ENCODE results near the gene FAM153A. TPM values are rescaled to one million over a fixed set of nuclear protein-coding genes. Genes with fewer than 3 reads are reported as not detected.
"Not testable (repeated sequence)": the region's sequence is repeated elsewhere in the genome, so short reads cannot be mapped to it uniquely, and the experiment has no call there.

Gene FAM153A
- 10 to 100 TPM in 2 of 4 donors, 1 to 10 TPM in 2; 2.1 to 15.7 (median 9.7) TPM for total RNA-seq

DNA sequence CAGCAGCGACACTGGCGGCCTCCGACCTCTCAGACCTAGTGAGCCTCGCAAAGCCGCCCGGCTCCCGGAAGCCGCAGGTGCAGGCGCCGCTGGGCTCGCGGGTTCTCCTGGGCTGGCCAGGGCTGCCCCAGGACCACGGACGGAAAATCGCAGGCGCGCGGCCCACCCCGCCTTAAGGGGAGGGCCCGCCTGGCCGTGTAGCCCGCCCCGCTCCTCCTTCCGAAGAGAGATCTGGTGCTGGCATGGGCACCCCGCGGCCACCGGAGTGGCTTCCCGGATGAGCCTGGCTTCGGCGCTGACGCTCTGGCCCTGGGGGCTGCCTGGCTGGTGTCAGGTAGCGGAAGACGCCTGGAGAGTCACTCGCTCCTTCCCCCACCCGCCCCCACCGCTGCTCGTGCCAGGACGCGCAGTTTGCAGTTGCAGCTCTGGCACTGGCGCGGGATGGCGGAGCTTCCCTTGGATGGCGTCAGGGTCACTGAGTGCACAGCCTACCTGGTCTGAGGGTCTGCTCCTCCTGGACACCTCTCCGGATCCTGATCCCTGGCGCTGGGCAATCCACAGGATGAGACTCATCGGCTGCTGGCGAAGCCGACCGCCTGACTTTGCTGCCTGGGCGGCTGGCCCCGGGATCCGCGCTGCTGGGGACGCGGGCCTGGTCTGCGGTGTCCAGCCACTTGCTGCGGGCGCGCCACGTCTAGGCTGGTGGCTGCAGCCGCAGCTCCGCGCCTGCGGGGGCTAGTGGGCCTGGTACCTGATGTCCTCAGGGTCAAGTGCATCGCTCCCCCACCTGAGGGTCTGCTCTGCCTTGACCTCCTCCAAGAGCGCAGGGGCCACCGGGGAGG lies at the start of gene FAM153A:
Gene FAM153A (minus strand): TSS at position 108 of the 842 bp plus-strand sequence.
- H3K4me3 ChIP-seq; H3K36me3 ChIP-seq; H3K4me1 ChIP-seq; H3K27me3 ChIP-seq; DNase-seq (ENCODE audit: low spot score in 2 of 2); H3K27ac ChIP-seq; H3K9me3 ChIP-seq: not testable (repeated sequence)
- WGBS, 2 donors, result no CpG with 5 or more reads among the region's 67 CpGs

DNA sequence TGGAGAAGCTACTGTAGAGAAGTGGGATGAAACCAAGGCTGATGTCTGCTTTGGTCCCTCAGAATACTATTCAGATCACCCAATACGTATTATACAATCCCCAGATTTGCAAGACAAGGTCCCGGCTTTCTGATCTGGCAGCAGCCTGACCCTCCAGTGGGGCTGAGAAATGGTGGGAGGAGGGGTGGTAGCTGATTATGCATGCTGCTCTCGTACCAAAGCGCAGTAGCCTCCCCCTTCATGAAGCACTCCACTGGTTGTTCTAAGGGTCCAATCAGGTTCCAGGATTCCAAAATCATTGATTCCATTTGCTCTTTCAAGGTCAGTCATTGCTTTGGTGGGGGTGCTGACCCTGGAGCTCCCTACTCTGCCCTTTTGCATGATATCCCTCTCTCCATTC lies 49.6 kb upstream of the FAM153A start:
- not testable (repeated sequence) for H3K9me3 ChIP-seq; H3K36me3 ChIP-seq; H3K4me1 ChIP-seq; H3K27me3 ChIP-seq; H3K4me3 ChIP-seq; H3K27ac ChIP-seq; DNase-seq (ENCODE audit: low spot score in 2 of 2)
- 47 to 50% methylated on average over 2 of the region's 4 CpGs for WGBS, 2 donors

DNA sequence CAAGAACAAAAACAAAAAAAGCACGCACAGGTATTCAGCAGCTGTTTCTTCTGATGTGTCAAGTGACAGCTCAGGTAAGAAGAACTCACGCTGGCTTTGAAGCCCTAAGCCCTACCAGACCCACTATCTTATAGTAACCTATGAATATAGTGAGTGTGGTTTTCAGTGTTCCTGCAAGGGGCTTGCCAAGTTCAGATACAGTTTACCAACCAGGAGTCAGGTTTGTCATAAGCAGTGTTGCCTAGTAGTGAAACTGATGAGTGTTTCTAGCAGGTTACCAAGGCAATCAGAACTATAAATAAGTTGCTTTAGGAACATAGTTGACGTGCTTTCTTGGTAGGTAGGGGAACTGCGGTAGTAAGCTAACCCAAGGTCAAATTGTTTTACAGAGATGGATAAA lies 43.4 kb upstream of the FAM153A start:
- not testable (repeated sequence) for H3K9me3 ChIP-seq; H3K4me1 ChIP-seq; H3K4me3 ChIP-seq; H3K27me3 ChIP-seq; DNase-seq (ENCODE audit: low spot score in 2 of 2); H3K36me3 ChIP-seq; H3K27ac ChIP-seq
- WGBS, 2 donors, result no CpG with 5 or more reads among the region's 4 CpGs

DNA sequence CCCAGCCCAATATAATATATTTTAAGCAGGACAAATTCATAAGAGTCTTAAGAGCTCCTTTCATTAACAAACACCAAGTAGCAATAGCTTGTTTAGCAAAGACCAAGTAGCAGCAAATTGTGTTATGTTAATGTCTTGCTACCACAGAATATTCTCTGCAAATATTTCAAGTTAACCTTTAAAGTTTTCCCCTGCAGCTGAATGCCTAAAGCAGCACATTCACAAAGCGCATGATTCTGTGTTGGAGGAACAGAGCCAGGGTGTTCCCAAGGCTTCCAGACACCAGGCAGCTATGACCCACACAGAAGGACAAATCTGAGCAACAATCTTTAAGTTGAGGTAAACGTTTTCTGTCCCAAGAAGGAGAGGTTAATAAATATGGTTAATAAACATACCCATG lies 42.1 kb upstream of the FAM153A start:
- not testable (repeated sequence) for H3K27ac ChIP-seq; DNase-seq (ENCODE audit: low spot score in 2 of 2); H3K4me1 ChIP-seq; H3K27me3 ChIP-seq; H3K4me3 ChIP-seq; H3K36me3 ChIP-seq; H3K9me3 ChIP-seq
- no CpG with 5 or more reads among the region's 2 CpGs for WGBS, 2 donors

DNA sequence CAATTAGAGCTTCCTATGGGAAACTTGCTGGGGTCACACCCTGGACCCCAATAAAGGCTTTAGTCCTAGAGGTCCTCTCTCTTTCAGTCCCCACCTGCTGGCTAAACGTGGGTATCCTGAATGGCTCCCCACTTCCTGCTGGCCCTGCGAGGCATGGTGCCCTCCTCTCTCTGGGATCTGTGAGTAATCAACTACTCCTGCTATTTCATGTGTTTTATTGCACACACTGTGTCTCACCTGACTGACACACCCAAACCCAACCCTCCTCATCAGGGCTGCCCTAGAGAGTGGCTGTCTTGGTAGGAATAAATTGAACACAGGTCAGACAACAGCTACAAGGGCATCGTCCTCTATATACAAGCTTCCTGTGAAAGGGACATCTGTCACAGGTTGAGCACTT lies 39.8 kb upstream of the FAM153A start:
- H3K4me3 ChIP-seq; H3K27me3 ChIP-seq; H3K9me3 ChIP-seq; H3K4me1 ChIP-seq; H3K36me3 ChIP-seq; DNase-seq (ENCODE audit: low spot score in 2 of 2); H3K27ac ChIP-seq: not testable (repeated sequence)
- no CpG with 5 or more reads among the region's 3 CpGs for WGBS, 2 donors

DNA sequence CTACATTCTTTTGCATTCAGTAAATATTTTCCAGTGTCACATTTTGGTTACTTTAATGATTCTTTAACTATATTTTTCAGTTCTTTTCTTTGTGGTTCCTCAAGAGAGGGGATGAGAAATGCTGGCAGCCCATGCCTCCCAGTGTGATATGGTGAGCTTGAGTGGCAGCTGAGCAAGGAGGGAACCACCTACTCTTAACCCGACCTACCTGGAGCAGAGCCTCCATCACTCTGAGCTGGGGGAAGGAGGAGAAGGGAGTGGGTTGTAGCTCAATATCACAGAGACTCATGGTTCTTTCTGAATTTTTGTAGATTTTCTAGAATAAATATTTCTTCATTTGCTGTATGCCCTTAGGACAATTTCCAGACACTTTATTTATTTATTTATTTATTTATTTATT lies 37.0 kb upstream of the FAM153A start:
- not testable (repeated sequence) for H3K27ac ChIP-seq; H3K4me1 ChIP-seq; H3K27me3 ChIP-seq; H3K9me3 ChIP-seq; H3K4me3 ChIP-seq; H3K36me3 ChIP-seq; DNase-seq (ENCODE audit: low spot score in 2 of 2)
- WGBS, 2 donors, result no CpG with 5 or more reads among the region's 1 CpG

DNA sequence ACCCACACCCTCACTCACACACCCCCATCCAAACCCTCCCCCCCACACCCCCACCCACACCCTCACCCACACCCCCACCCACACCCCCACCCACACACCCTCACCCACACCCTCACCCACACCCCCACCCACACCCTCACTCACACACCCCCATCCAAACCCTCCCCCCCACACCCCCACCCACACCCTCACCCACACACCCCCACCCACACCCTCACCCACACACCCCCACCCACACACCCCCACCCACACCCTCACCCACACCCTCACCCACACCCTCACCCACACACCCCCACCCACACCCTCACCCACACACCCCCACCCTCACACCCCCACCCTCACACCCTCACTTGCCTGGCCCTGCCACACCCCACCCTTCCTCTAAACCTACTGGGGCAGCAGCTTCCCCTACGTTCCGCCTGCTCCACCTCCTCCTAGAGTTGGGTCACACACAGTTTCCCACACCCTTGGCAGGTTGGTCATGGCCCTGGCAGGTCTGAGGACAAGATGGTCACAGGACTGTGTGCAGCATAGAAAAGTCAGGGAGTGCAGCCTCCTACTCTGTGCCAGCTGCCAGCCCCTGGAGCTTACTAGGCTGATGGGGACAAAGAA lies 30.2 kb upstream of the FAM153A start:
- not testable (repeated sequence) for H3K4me3 ChIP-seq; H3K9me3 ChIP-seq; H3K27ac ChIP-seq; H3K36me3 ChIP-seq; H3K4me1 ChIP-seq; DNase-seq (ENCODE audit: low spot score in 2 of 2); H3K27me3 ChIP-seq
- no CpG with 5 or more reads among the region's 2 CpGs for WGBS, 2 donors

DNA sequence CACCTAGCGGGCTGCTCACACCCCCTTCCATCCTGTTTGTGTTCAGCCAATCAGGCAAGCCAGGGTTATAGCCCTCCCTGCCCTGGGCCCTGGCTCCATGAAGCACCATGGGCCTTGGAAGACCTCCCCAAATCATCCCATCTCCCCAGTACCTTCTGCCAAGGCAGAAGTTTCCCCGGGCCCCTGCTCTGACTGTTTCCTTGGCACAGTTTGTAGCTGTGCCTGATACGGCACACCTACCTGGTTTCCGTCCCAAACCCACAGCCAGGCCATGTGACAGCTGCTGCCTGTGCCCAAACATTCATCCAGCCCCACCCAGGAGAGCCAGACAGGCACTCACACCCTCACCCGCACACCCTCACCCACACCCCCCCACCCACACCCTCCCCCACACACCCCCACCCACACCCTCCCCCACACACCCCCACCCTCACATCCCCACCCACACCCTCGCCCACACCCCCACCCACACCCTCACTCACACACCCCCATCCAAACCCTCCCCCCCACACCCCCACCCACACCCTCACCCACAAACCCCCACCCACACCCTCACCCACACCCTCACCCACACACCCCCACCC lies 29.6 kb upstream of the FAM153A start:
- H3K27me3 ChIP-seq; H3K36me3 ChIP-seq; H3K9me3 ChIP-seq; H3K27ac ChIP-seq; DNase-seq (ENCODE audit: low spot score in 2 of 2); H3K4me3 ChIP-seq; H3K4me1 ChIP-seq: not testable (repeated sequence)
- 83% methylated on average over 3 of the region's 6 CpGs; no CpG with 5 or more reads in 1 of the 2 donors for WGBS, 2 donors

DNA sequence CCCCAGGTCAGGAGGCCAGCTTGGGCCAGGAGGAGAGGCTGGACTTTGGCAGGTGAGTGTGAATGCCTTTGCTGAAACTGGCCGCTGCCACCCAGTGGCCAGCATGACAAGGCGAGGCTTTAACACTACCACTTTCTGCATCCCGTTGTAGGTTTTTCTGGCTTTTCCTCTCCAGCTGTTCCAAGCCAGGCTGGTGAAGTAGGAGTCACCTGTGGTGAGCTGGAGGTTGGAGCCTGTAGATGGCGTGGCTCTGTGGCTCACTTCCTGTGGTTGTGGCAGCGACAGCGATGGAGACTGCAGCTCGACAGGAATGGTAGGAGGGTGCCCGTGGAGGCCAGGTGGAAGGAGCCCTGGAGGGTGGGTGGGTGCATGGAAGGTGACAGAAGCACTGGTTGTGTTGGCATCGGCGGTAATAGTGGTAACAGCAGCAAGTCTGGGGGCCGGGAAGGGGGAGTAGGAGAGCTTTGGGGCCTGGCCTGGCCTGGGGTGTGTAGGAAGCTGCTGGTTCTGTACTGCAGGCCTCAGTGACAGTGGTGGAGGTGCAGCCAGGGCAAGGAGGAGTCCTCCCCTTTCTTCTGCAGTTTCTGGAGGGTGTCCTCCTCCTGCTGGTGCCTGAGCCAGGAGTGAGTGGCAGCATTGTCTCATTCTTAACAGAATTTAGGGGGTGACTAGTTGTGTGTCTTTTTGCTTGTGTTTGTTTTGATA lies 26.7 kb upstream of the FAM153A start:
- not testable (repeated sequence) for H3K27me3 ChIP-seq; H3K4me3 ChIP-seq; DNase-seq (ENCODE audit: low spot score in 2 of 2); H3K4me1 ChIP-seq; H3K27ac ChIP-seq; H3K36me3 ChIP-seq; H3K9me3 ChIP-seq
- no CpG with 5 or more reads among the region's 11 CpGs for WGBS, 2 donors

DNA sequence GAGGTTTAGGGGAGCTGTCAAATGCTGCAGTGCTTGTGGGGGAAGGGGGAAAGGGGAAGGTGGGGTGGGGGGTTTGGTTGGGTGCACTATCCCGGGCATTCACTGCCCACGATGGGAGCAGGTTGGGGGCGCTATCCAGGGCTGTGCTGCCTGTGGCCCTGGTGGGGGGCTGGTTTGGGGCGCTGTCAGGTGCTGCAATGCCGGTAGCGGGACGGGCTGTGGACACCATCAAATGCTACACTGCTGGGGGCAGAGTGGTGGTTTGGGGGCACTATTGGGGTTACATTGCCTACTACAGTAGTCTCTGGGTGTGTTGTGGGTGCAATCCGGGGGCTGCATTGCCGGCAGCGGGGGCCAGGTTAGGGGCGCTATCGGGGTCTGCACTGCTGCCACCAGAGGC lies 25.7 kb upstream of the FAM153A start:
- not testable (repeated sequence) for H3K27me3 ChIP-seq; H3K4me1 ChIP-seq; H3K27ac ChIP-seq; H3K36me3 ChIP-seq; H3K4me3 ChIP-seq; DNase-seq (ENCODE audit: low spot score in 2 of 2); H3K9me3 ChIP-seq
- no CpG with 5 or more reads among the region's 12 CpGs for WGBS, 2 donors

DNA sequence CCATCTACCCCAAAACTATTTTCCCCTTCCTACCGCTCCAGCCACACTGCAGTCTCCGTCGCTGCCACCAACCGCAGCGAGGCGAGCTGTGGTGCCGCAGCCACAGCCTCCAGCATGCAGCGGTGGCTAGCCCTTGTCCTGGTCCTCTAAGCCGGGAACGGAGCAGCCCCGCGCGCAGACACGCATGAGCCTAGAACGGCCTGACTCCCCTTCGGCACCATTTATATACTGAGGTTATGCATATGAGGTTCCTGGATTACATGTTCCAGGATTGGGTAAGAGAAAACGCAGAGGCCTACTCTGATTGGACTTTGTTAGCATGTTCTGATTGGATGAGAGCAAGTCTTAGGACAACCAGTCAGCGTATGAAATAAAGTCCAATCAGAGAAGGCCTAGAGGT lies 24.6 kb upstream of the FAM153A start:
- WGBS, 2 donors, result no CpG with 5 or more reads among the region's 18 CpGs
- not testable (repeated sequence) for H3K36me3 ChIP-seq; DNase-seq (ENCODE audit: low spot score in 2 of 2)

DNA sequence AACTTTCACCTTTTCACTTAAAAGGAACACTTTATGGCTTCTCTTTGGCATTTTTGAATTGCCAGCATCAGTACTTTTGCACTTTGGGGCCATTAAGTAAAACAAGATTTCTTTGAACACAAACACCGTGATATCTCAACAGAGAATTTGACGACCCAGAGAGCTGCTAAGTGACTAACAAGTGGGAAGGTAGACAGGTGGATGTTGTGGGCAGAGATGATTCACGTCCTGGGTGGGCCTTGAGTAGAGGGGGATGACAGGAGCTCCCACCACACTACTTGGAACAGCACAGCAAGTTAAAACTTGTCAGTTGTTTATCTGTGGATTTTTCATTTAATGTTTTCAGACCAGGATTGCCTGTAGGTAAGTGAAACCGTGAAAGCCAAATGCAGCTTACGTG lies 18.7 kb upstream of the FAM153A start:
- not testable (repeated sequence) for H3K27ac ChIP-seq; DNase-seq (ENCODE audit: low spot score in 2 of 2); H3K4me3 ChIP-seq; H3K9me3 ChIP-seq; H3K36me3 ChIP-seq; H3K27me3 ChIP-seq; H3K4me1 ChIP-seq
- WGBS, 2 donors, result 78 to 92% methylated on average over 2 to 5 of the region's 5 CpGs

More for the DNA sequence above, 24.6 kb upstream of the FAM153A start:
- H3K27ac ChIP-seq, H3K9me3 ChIP-seq, H3K27me3 ChIP-seq, H3K4me3 ChIP-seq, H3K4me1 ChIP-seq: not testable (repeated sequence)

DNA sequence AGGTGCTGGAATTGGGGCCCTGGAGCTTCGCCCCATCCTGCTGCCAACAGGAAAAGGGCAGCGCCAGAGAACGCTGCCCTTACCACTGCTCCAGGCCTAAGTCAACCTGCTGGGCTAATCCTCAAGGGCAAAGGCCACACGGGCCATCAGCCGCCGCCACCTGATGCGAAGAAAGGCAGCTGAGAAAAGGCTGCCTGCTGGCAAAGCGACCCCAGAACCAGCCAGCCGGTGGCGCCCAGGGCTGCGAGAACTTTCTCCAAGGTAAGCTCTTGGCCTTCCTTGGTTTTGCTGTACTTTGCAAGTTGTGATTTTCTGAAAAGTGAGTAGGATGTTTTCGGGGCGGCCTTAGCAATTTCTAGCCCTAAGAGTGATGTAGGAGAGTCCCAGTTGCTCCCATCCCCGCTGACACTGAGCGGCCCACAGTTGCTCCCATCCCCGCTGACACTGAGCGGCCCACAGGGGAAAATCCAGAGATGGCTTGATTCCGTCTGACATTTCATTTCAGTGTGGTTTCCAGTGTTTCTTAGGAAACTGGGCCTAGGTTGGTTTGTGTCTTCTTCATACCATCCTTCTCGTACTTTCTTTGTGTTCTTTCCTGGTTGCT lies 15.6 kb upstream of the FAM153A start:
- not testable (repeated sequence) for H3K36me3 ChIP-seq; H3K27me3 ChIP-seq; H3K4me1 ChIP-seq; H3K9me3 ChIP-seq; H3K4me3 ChIP-seq; DNase-seq (ENCODE audit: low spot score in 2 of 2); H3K27ac ChIP-seq
- 90% methylated on average over 9 of the region's 19 CpGs; no CpG with 5 or more reads in 1 of the 2 donors for WGBS, 2 donors
